Measurements from ENCODE around the gene SOHLH2.

The SOHLH2 gene

GRCh38 chr13:36163809-36164308 is 50.5 kb downstream of the SOHLH2 start:
- no peak for DNase-seq (ENCODE audit: low read depth)
- no peak overlapping the region for H3K4me3 ChIP-seq (ENCODE audit: low read depth, low read length)
- TF ChIP-seq MYC (IDR thresholded peaks at IDR 0.05; ENCODE audit: low read depth, low read length) (no peak), CTCF (IDR thresholded peaks at IDR 0.05; ENCODE audit: low read depth, low read length) (no peak), POLR2A (IDR thresholded peaks at IDR 0.05; ENCODE audit: extremely low read depth, insufficient read length) (no peak), MAX (IDR thresholded peaks at IDR 0.05; ENCODE audit: low read depth, low read length) (no peak)

DNA sequence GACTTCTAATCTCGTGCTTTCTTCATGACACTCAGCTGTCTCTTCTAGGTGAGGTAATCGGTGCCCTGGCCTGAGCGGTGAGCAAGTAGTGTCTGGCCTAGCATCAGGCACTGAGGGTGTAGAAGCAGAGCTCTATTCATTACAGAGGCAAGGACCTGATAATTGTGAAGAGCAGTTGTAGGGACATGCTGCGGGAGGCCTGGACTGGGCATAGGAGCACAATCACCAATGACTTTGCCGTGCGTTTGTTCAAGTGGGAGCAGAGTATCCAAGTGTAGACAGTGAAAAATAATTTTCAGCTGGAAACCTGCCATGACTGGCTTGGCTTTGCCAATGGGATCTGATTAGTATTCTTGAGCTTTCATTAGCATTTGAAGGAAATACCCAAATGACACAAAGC is 51.1 kb downstream of the SOHLH2 start:
- TF ChIP-seq MYC (IDR thresholded peaks at IDR 0.05; ENCODE audit: low read depth, low read length): no peak
- TF ChIP-seq CTCF (IDR thresholded peaks at IDR 0.05; ENCODE audit: low read depth, low read length): no peak
- TF ChIP-seq MAX (IDR thresholded peaks at IDR 0.05; ENCODE audit: low read depth, low read length): no peak
- no peak for TF ChIP-seq POLR2A (IDR thresholded peaks at IDR 0.05; ENCODE audit: extremely low read depth, insufficient read length)
- no peak overlapping the region for H3K4me3 ChIP-seq (ENCODE audit: low read depth, low read length)
- DNase-seq (ENCODE audit: low read depth): no peak

GRCh38 chr13:36160297-36160696 is 54.1 kb downstream of the SOHLH2 start:
- TF ChIP-seq POLR2A (IDR thresholded peaks at IDR 0.05; ENCODE audit: extremely low read depth, insufficient read length) (no peak), MAX (IDR thresholded peaks at IDR 0.05; ENCODE audit: low read depth, low read length) (no peak), CTCF (IDR thresholded peaks at IDR 0.05; ENCODE audit: low read depth, low read length) (no peak), MYC (IDR thresholded peaks at IDR 0.05; ENCODE audit: low read depth, low read length) (no peak)
- no peak for DNase-seq (ENCODE audit: low read depth)

DNA sequence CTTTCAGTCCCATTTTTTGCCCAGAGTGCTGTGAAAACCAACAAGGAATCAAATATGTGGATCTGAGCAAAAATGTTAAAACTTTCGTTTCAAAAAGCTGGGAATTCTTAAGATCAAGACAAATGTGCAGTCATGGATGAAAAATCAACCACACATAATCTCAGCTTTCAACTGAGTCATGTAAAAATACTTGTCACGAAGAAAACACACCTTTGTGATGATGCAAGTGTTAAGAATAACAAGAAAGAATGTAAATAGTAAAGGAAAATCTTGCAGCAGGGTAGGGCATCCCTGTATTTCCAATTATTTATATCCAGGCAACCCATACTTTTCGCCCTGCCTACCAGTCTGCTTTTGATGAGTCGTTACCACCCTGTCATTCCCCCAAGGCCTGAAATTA is 55.7 kb downstream of the SOHLH2 start:
- TF ChIP-seq CTCF (IDR thresholded peaks at IDR 0.05; ENCODE audit: low read depth, low read length) (no peak), MAX (IDR thresholded peaks at IDR 0.05; ENCODE audit: low read depth, low read length) (no peak), POLR2A (IDR thresholded peaks at IDR 0.05; ENCODE audit: extremely low read depth, insufficient read length) (no peak), MYC (IDR thresholded peaks at IDR 0.05; ENCODE audit: low read depth, low read length) (no peak)
- H3K4me3 ChIP-seq (ENCODE audit: low read depth, low read length): no peak overlapping the region
- no peak for DNase-seq (ENCODE audit: low read depth)

More at GRCh38 chr13:36160297-36160696, 54.1 kb downstream of the SOHLH2 start:
- no peak overlapping the region for H3K4me3 ChIP-seq (ENCODE audit: low read depth, low read length)

DNA sequence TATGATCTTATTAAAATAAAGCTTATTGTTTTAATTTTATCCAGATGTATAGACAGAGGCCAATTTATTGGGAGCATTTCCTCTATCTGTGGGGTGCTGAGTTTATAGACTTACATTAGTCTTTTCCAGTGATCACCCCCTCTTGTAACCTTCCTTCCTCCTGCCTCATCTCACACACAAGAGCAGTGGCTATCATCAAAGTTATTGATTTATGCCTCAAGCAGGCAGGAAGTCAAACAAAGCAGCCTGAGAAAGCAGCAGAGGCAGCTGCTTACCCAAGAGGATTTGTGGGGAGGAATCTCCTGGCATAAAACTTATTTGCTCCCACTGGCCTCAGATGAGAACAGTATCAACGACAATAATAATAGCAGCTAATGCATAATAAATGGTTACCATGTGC is 56.9 kb downstream of the SOHLH2 start:
- TF ChIP-seq MYC (IDR thresholded peaks at IDR 0.05; ENCODE audit: low read depth, low read length) (no peak), POLR2A (IDR thresholded peaks at IDR 0.05; ENCODE audit: extremely low read depth, insufficient read length) (no peak), CTCF (IDR thresholded peaks at IDR 0.05; ENCODE audit: low read depth, low read length) (no peak), MAX (IDR thresholded peaks at IDR 0.05; ENCODE audit: low read depth, low read length) (no peak)
- H3K4me3 ChIP-seq (ENCODE audit: low read depth, low read length): no peak overlapping the region
- no peak for DNase-seq (ENCODE audit: low read depth)
